HG02943 (cell line): Measurements from ENCODE around the gene TMEM255A.

Experiments
- ATAC-seq: cut with Tn5 transposase; IDR thresholded peaks from one replicate; pipeline ENCODE4 v1.9.1; 2021; ENCODE audit warnings: mild to moderate bottlenecking, low read depth, moderate library complexity; ENCODE audit not compliant: unreplicated experiment

Gene TMEM255A

GRCh38 chrX:120308959-120309872 lies 2.0 kb downstream of the TMEM255A start:
- peak; percentile 87 for ATAC-seq

- no peak for ATAC-seq
Measured at GRCh38 chrX:120308558-120308957, 2.7 kb downstream of the TMEM255A start.

- ATAC-seq, result no peak
Measured at GRCh38 chrX:120306630-120307029, 4.6 kb downstream of the TMEM255A start.

GRCh38 chrX:120305531-120306141 lies 5.6 kb downstream of the TMEM255A start:
- no peak for ATAC-seq

- ATAC-seq, result no peak
Measured at GRCh38 chrX:120304256-120304655, 7.0 kb downstream of the TMEM255A start.

GRCh38 chrX:120302434-120302833 lies 8.8 kb downstream of the TMEM255A start:
- ATAC-seq, result peak; percentile 93

- ATAC-seq, result peak; percentile 12
Measured at GRCh38 chrX:120301960-120302359, 9.3 kb downstream of the TMEM255A start.

GRCh38 chrX:120301497-120301896 lies 9.8 kb downstream of the TMEM255A start:
- no peak for ATAC-seq

- ATAC-seq, result no peak
Measured at GRCh38 chrX:120299928-120300327, 11.3 kb downstream of the TMEM255A start.

GRCh38 chrX:120297923-120298322 lies 13.3 kb downstream of the TMEM255A start:
- ATAC-seq, result no peak

- no peak for ATAC-seq
Measured at GRCh38 chrX:120294651-120295050, 16.6 kb downstream of the TMEM255A start.

GRCh38 chrX:120293015-120293414 lies 18.2 kb downstream of the TMEM255A start:
- no peak for ATAC-seq

- ATAC-seq, result no peak
Measured at GRCh38 chrX:120291211-120291610, 20.1 kb downstream of the TMEM255A start.

- no peak for ATAC-seq
Measured at GRCh38 chrX:120290107-120290506, 21.2 kb downstream of the TMEM255A start.

GRCh38 chrX:120287513-120288112 lies 23.6 kb downstream of the TMEM255A start:
- peak; percentile 60 for ATAC-seq

GRCh38 chrX:120286733-120287512 lies 24.3 kb downstream of the TMEM255A start:
- peak; percentile 41 for ATAC-seq

- no peak for ATAC-seq
Measured at GRCh38 chrX:120282697-120283096, 28.6 kb downstream of the TMEM255A start.

GRCh38 chrX:120281761-120282160 lies 29.5 kb downstream of the TMEM255A start:
- ATAC-seq, result no peak

GRCh38 chrX:120281021-120281624 lies 30.1 kb downstream of the TMEM255A start:
- ATAC-seq, result no peak

GRCh38 chrX:120274958-120275357 lies 36.3 kb downstream of the TMEM255A start:
- no peak for ATAC-seq
